HFFc6 (cell line): ENCODE results near the gene SHISA6. TPM values are rescaled to one million over a fixed set of nuclear protein-coding genes. Genes with fewer than 3 reads are reported as not detected.

ENCODE experiments used
- DNase-seq: peaks from one replicate; pipeline ENCODE4 v3.0.0-alpha.2; 2018
- H3K27ac Mint-ChIP-seq: 2 replicates; pipeline ENCODE4 v1.8.0; 2020; ENCODE audit warnings: mild to moderate bottlenecking, mixed read lengths
- H3K27me3 Mint-ChIP-seq: 2 replicates; pipeline ENCODE4 v1.8.0; 2021; ENCODE audit warnings: mild to moderate bottlenecking, moderate library complexity, mixed read lengths; ENCODE audit not compliant: insufficient read depth
- H3K36me3 Mint-ChIP-seq: 2 replicates; pipeline ENCODE4 v1.8.0; 2021; ENCODE audit warnings: low read depth, mixed read lengths
- H3K4me1 Mint-ChIP-seq: 2 replicates; pipeline ENCODE4 v1.8.0; 2020; ENCODE audit warnings: low read depth, mixed read lengths
- H3K4me3 Mint-ChIP-seq: 2 replicates; pipeline ENCODE4 v1.8.0; 2020; ENCODE audit warnings: mild to moderate bottlenecking, moderate library complexity, mixed read lengths
- H3K9me3 Mint-ChIP-seq: 2 replicates; pipeline ENCODE4 v1.8.0; 2020; ENCODE audit warnings: mild to moderate bottlenecking, mixed read lengths
- total RNA-seq, 6 experiments: library from RNA; stranded (reverse); fragmentation: NEBNext Ultra II Directional; extraction: Animal tissue kit (Norgen Biotek cat#: 25700); gene quantifications; 2 replicates in 1 of 6; 3 replicates in 5 of 6; pipeline ENCODE4 v1.2.3, GENCODE V29; 2021
- TF ChIP-seq, protein P1 (sequence below): fragments of 200-600 bp; sonication (generic); IDR thresholded peaks from 2 replicates; pipeline ENCODE4 v1.5.0; 2021; ENCODE audit warnings: antibody characterized with exemption, mild to moderate bottlenecking

The SHISA6 gene
- total RNA-seq, 6 experiments from 2014 or later, result not detected

DNA sequence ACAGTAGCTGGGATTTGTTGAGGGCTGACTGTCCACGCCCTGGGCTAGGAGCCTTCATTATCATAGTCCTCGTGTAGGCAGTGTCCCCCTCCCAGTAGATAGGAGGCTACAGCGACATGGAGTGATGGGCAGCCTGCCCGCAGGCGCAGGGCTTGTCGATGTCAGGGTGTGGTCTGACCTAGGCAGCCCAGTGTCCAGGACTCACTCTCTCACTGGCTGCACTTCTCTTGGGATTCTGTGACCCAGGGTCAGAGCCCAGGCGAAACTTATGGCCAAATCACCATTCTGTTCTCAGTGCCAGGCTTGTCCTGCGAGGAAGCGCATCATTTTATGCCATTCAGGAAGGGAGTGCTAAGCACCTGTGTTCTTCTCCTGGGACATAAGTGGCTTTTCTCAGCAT lies 32.6 kb downstream of the SHISA6 start:
- Mint-ChIP-seq H3K27ac (no peak overlapping the region), H3K27me3 (peaks cover 3% of the 10 kb centered on the region), H3K4me1 (no peaks in the 10 kb centered on the region), H3K4me3 (no peak overlapping the region), H3K9me3 (peaks cover 41% of the 10 kb centered on the region), H3K36me3 (peaks cover 4% of the 10 kb centered on the region; the same call in 1 of the 2 replicates)
- DNase-seq, result no peak
- TF ChIP-seq, protein P1, sequence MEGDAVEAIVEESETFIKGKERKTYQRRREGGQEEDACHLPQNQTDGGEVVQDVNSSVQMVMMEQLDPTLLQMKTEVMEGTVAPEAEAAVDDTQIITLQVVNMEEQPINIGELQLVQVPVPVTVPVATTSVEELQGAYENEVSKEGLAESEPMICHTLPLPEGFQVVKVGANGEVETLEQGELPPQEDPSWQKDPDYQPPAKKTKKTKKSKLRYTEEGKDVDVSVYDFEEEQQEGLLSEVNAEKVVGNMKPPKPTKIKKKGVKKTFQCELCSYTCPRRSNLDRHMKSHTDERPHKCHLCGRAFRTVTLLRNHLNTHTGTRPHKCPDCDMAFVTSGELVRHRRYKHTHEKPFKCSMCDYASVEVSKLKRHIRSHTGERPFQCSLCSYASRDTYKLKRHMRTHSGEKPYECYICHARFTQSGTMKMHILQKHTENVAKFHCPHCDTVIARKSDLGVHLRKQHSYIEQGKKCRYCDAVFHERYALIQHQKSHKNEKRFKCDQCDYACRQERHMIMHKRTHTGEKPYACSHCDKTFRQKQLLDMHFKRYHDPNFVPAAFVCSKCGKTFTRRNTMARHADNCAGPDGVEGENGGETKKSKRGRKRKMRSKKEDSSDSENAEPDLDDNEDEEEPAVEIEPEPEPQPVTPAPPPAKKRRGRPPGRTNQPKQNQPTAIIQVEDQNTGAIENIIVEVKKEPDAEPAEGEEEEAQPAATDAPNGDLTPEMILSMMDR, result no peak

- no peaks in the 10 kb centered on the region for H3K4me1 Mint-ChIP-seq
- TF ChIP-seq, protein P1, result no peak
Observed at GRCh38 chr17:11274106-11274505, 33.1 kb downstream of the SHISA6 start.

DNA sequence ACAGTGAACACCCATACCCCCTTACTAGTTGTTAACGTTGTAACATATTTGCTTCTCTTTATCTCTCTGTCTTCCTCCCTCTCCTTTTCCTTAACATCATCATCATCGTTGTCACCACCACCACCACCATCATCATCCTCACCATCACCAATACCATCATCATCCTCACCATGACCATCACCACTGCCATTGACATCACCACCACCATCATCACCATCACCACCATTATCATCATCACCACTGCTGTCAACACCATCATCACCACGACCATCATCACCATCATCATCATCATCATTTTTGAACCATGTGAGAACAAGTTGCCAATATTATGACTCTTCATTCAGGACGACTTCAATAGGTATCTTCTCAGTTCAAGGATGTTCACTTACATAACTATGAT lies 35.5 kb downstream of the SHISA6 start:
- Mint-ChIP-seq H3K27ac (no peak overlapping the region), H3K9me3 (peaks cover 25% of the 10 kb centered on the region), H3K36me3 (peaks cover 4% of the 10 kb centered on the region; the same call in 1 of the 2 replicates), H3K27me3 (peaks cover 3% of the 10 kb centered on the region), H3K4me3 (no peak overlapping the region), H3K4me1 (no peaks in the 10 kb centered on the region)
- no peak for DNase-seq
- TF ChIP-seq, protein P1, result no peak

More at GRCh38 chr17:11274106-11274505, 33.1 kb downstream of the SHISA6 start:
- Mint-ChIP-seq H3K9me3 (peaks cover 36% of the 10 kb centered on the region), H3K4me3 (no peak overlapping the region), H3K36me3 (peaks cover 4% of the 10 kb centered on the region; the same call in 1 of the 2 replicates), H3K27me3 (peaks cover 3% of the 10 kb centered on the region), H3K27ac (no peak overlapping the region)
- DNase-seq, result no peak

GRCh38 chr17:11278186-11278991 lies 37.4 kb downstream of the SHISA6 start:
- H3K4me3 Mint-ChIP-seq, result no peak overlapping the region
- DNase-seq, result no peak
- H3K27me3 Mint-ChIP-seq, result 0 out of 2 replicates have a peak, but pooled peaks cover 1% of the 10 kb centered on the region
- peaks cover 13% of the 10 kb centered on the region for H3K9me3 Mint-ChIP-seq
- H3K36me3 Mint-ChIP-seq, result no peaks in the 10 kb centered on the region
- no peak overlapping the region for H3K27ac Mint-ChIP-seq
- TF ChIP-seq, protein P1, result no peak
- no peaks in the 10 kb centered on the region for H3K4me1 Mint-ChIP-seq

GRCh38 chr17:11278992-11279270 lies 37.9 kb downstream of the SHISA6 start:
- no peak for DNase-seq
- Mint-ChIP-seq H3K27me3 (0 out of 2 replicates have a peak, but pooled peaks cover under 1% of the 10 kb centered on the region), H3K9me3 (peaks cover 13% of the 10 kb centered on the region), H3K27ac (no peak overlapping the region), H3K4me1 (no peaks in the 10 kb centered on the region), H3K4me3 (no peak overlapping the region), H3K36me3 (no peaks in the 10 kb centered on the region)
- TF ChIP-seq, protein P1, result no peak
